H9 (cell line): ENCODE data around the gene ACSBG1. TPM values are rescaled to one million over a fixed set of nuclear protein-coding genes. Genes with fewer than 3 reads are reported as not detected.

Source experiments
- DNase-seq: peaks from one replicate; pipeline ENCODE4 v3.0.0-alpha.2; 2017
- H2AFZ ChIP-seq: one replicate; pipeline ENCODE4 v1.6.1; 2013; ENCODE audit warnings: mild to moderate bottlenecking, low read length, control low read depth, moderate library complexity
- H2AK5ac ChIP-seq: 2 replicates; pipeline ENCODE4 v1.6.1; 2013; ENCODE audit warnings: low read length, control low read depth, mixed read lengths; ENCODE audit not compliant: insufficient read length
- H2BK120ac ChIP-seq: one replicate; pipeline ENCODE4 v1.6.1; 2013; ENCODE audit warnings: low read depth, mild to moderate bottlenecking, low read length, control low read depth, inconsistent platforms; ENCODE audit not compliant: poor library complexity, severe bottlenecking
- H2BK12ac ChIP-seq: 2 replicates; pipeline ENCODE4 v1.6.1; 2013; ENCODE audit warnings: low read length, control low read depth, mixed read lengths, low read depth; ENCODE audit not compliant: insufficient read length
- H2BK15ac ChIP-seq: 2 replicates; pipeline ENCODE4 v1.6.1; 2013; ENCODE audit warnings: low read depth, low read length, control low read depth
- H2BK20ac ChIP-seq: one replicate; pipeline ENCODE4 v1.6.1; 2013; ENCODE audit warnings: low read depth, mild to moderate bottlenecking, low read length, control low read depth, inconsistent platforms; ENCODE audit not compliant: poor library complexity, severe bottlenecking
- H2BK5ac ChIP-seq: 2 replicates; pipeline ENCODE4 v1.6.1; 2013; ENCODE audit warnings: low read length, control low read depth, mixed read lengths; ENCODE audit not compliant: insufficient read length
- H3K14ac ChIP-seq: 2 replicates; pipeline ENCODE4 v1.6.1; 2013; ENCODE audit warnings: low read length, control low read depth; ENCODE audit not compliant: insufficient read depth
- H3K18ac ChIP-seq: 2 replicates; pipeline ENCODE4 v1.6.1; 2013; ENCODE audit warnings: low read depth, mild to moderate bottlenecking, mixed read lengths, low read length, control low read depth; ENCODE audit not compliant: insufficient read length
- H3K23ac ChIP-seq: 2 replicates; pipeline ENCODE4 v1.6.1; 2013; ENCODE audit warnings: low read length, control low read depth, mixed read lengths, low read depth; ENCODE audit not compliant: insufficient read length
- H3K23me2 ChIP-seq: 2 replicates; pipeline ENCODE4 v1.6.1; 2013; ENCODE audit warnings: low read depth, mild to moderate bottlenecking, mixed read lengths, low read length, control low read depth; ENCODE audit not compliant: insufficient read length, poor library complexity, severe bottlenecking
- H3K27ac ChIP-seq: 2 replicates; pipeline ENCODE4 v1.5.1; 2013; ENCODE audit warnings: low read length, control low read depth, mixed read lengths, low read depth; ENCODE audit not compliant: insufficient read length
- H3K27me3 ChIP-seq: 2 replicates; pipeline ENCODE4 v1.6.1; 2013; ENCODE audit warnings: low read length, control low read depth, inconsistent platforms; ENCODE audit not compliant: insufficient read depth
- H3K4ac ChIP-seq: 2 replicates; pipeline ENCODE4 v1.6.1; 2013; ENCODE audit warnings: low read depth, mild to moderate bottlenecking, control low read depth, inconsistent platforms, low read length, moderate library complexity
- H3K4me1 ChIP-seq: 2 replicates; pipeline ENCODE4 v1.6.1; 2013; ENCODE audit warnings: low read length, control low read depth, inconsistent platforms; ENCODE audit not compliant: insufficient read depth
- H3K4me2 ChIP-seq: 2 replicates; pipeline ENCODE4 v1.6.1; 2013; ENCODE audit warnings: low read length, control low read depth, mixed read lengths; ENCODE audit not compliant: insufficient read length, insufficient read depth
- H3K56ac ChIP-seq: 2 replicates; pipeline ENCODE4 v1.6.1; 2013; ENCODE audit warnings: low read depth, mild to moderate bottlenecking, mixed read lengths, low read length, control low read depth; ENCODE audit not compliant: insufficient read length
- H3K79me1 ChIP-seq: 2 replicates; pipeline ENCODE4 v1.6.1; 2013; ENCODE audit warnings: low read depth, mild to moderate bottlenecking, moderate library complexity, low read length, control low read depth, inconsistent platforms; ENCODE audit not compliant: insufficient read depth, poor library complexity, severe bottlenecking
- H3K79me2 ChIP-seq: 2 replicates; pipeline ENCODE4 v1.6.1; 2013; ENCODE audit warnings: low read length, control low read depth, inconsistent platforms; ENCODE audit not compliant: insufficient read depth
- H3K9ac ChIP-seq: 2 replicates; pipeline ENCODE4 v1.6.1; 2013; ENCODE audit warnings: low read length, control low read depth, mixed read lengths; ENCODE audit not compliant: insufficient read length; ENCODE audit errors: extremely low read depth
- H3K9me3 ChIP-seq: one replicate; pipeline ENCODE4 v1.6.1; 2013; ENCODE audit warnings: low read depth, low read length, inconsistent platforms; ENCODE audit not compliant: control insufficient read depth
- H3T11ph ChIP-seq: one replicate; pipeline ENCODE4 v1.6.1; 2013; ENCODE audit warnings: mild to moderate bottlenecking, low read length, control low read depth, inconsistent platforms
- H4K20me1 ChIP-seq: one replicate; pipeline ENCODE4 v1.6.1; 2013; ENCODE audit not compliant: control insufficient read depth, insufficient read length, insufficient read depth
- H4K5ac ChIP-seq: 2 replicates; pipeline ENCODE4 v1.6.1; 2013; ENCODE audit warnings: low read depth, mild to moderate bottlenecking, mixed read lengths, low read length, control low read depth; ENCODE audit not compliant: insufficient read length
- H4K8ac ChIP-seq: replicated peaks from 2 replicates; pipeline ENCODE4 v1.6.1; 2013; ENCODE audit warnings: low read length, control low read depth, mixed read lengths, low read depth; ENCODE audit not compliant: insufficient read length
- H4K91ac ChIP-seq: 2 replicates; pipeline ENCODE4 v1.6.1; 2013; ENCODE audit warnings: low read depth, mild to moderate bottlenecking, moderate library complexity, mixed read lengths, low read length, control low read depth; ENCODE audit not compliant: insufficient read length
- H3K27ac Mint-ChIP-seq, 3 experiments: 2 replicates in 2 of 3; 3 replicates in 1 of 3; pipeline ENCODE4 v1.8.0; 2020 to 2021; ENCODE audit warnings: mixed read lengths in 3 of 3, mild to moderate bottlenecking in 1 of 3, moderate library complexity in 1 of 3
- H3K27me3 Mint-ChIP-seq: 2 replicates; pipeline ENCODE4 v1.8.0; 2021; ENCODE audit warnings: low read depth, mild to moderate bottlenecking, moderate library complexity, mixed read lengths
- H3K36me3 Mint-ChIP-seq, 3 experiments: 2 replicates in 2 of 3; 3 replicates in 1 of 3; pipeline ENCODE4 v1.8.0; 2020 to 2021; ENCODE audit warnings: low read depth in 3 of 3, mixed read lengths in 3 of 3; ENCODE audit not compliant: insufficient read depth in 1 of 3
- H3K4me1 Mint-ChIP-seq, 2 experiments: 2 replicates each; pipeline ENCODE4 v1.8.0; 2020; ENCODE audit warnings: mixed read lengths in 2 of 2
- H3K4me3 Mint-ChIP-seq, 2 experiments: 2 replicates in 1 of 2; 3 replicates in 1 of 2; pipeline ENCODE4 v1.8.0; 2020 to 2021; ENCODE audit warnings: mild to moderate bottlenecking in 2 of 2, mixed read lengths in 2 of 2, moderate library complexity in 1 of 2
- H3K9me3 Mint-ChIP-seq, 2 experiments: 2 replicates in 1 of 2; 3 replicates in 1 of 2; pipeline ENCODE4 v1.8.0; 2020; ENCODE audit warnings: mild to moderate bottlenecking in 2 of 2, mixed read lengths in 2 of 2, moderate library complexity in 1 of 2
- CTCF ChIP-seq: fragments of 200-600 bp; sonication (generic); conservative IDR thresholded peaks from 3 replicates; pipeline ENCODE4 v1.8.0; 2021; ENCODE audit warnings: antibody characterized with exemption, mild to moderate bottlenecking
- WGBS: extraction: QIAGEN DNeasy Blood & Tissue Kit; methylation state at CpG from one replicate; pipeline ENCODE4 v1.1.7; 2013; ENCODE audit warnings: missing lambda C conversion rate, low lambda C conversion rate, mixed read lengths; ENCODE audit not compliant: insufficient read length; ENCODE audit errors: extremely low coverage; 5-methylcytosine and 5-hydroxymethylcytosine counted together
- total RNA-seq: library from RNA; stranded (reverse); gene quantifications from 2 replicates; pipeline ENCODE4 v1.2.1, GENCODE V29; 2021

Gene ACSBG1
- total RNA-seq, 1 experiment from 2014 or later: 2.2 TPM

GRCh38 chr15:78256044-78256437, 21.7 kb upstream of the ACSBG1 start:
- Mint-ChIP-seq H3K9me3 (no peaks in the 10 kb centered on the region), H3K27ac (peak overlapping the region in 1 of 3 experiments; percentile 22; a peak in 1 of 7 replicates), H3K36me3 (no peaks in the 10 kb centered on the region), H3K4me3 (no peak overlapping the region), H3K27me3 (peaks cover 2% of the 10 kb centered on the region), H3K4me1 (0 out of 4 replicates have a peak, but pooled peaks cover 0 to 2% of the 10 kb centered on the region in 2 experiments)
- no peak for TF ChIP-seq CTCF
- Histone ChIP-seq H3K18ac (no peak overlapping the region), H3K14ac (no peak overlapping the region), H3K23me2 (no peaks in the 10 kb centered on the region), H3K56ac (no peak overlapping the region), H3K9me3 (no peaks in the 10 kb centered on the region), H3K79me1 (no peaks in the 10 kb centered on the region), H2BK5ac (no peak overlapping the region), H3K9ac (no peak overlapping the region), H2BK20ac (no peak overlapping the region), H3K4me1 (no peaks in the 10 kb centered on the region), H3K23ac (no peak overlapping the region), H2BK12ac (no peak overlapping the region), H3T11ph (no peak overlapping the region), H4K5ac (no peak overlapping the region), H2AFZ (no peak overlapping the region), H3K4me2 (no peak overlapping the region), H3K27ac (no peak overlapping the region), H4K91ac (no peak overlapping the region), H4K8ac (no peak overlapping the region), H3K4ac (no peak overlapping the region), H3K27me3 (no peaks in the 10 kb centered on the region), H2BK120ac (no peak overlapping the region), H3K79me2 (no peaks in the 10 kb centered on the region), H2BK15ac (no peak overlapping the region), H4K20me1 (no peaks in the 10 kb centered on the region), H2AK5ac (no peak overlapping the region)
- WGBS: no CpG with 5 or more reads among the region's 3 CpGs
- no peak for DNase-seq
